ENCODE data around the gene GRM7. TPM values are rescaled to one million over a fixed set of nuclear protein-coding genes. Genes with fewer than 3 reads are reported as not detected.

The GRM7 gene
- total and polyA plus RNA-seq, 4 donors: 0.08 to 0.33 TPM; not detected in 2

DNA sequence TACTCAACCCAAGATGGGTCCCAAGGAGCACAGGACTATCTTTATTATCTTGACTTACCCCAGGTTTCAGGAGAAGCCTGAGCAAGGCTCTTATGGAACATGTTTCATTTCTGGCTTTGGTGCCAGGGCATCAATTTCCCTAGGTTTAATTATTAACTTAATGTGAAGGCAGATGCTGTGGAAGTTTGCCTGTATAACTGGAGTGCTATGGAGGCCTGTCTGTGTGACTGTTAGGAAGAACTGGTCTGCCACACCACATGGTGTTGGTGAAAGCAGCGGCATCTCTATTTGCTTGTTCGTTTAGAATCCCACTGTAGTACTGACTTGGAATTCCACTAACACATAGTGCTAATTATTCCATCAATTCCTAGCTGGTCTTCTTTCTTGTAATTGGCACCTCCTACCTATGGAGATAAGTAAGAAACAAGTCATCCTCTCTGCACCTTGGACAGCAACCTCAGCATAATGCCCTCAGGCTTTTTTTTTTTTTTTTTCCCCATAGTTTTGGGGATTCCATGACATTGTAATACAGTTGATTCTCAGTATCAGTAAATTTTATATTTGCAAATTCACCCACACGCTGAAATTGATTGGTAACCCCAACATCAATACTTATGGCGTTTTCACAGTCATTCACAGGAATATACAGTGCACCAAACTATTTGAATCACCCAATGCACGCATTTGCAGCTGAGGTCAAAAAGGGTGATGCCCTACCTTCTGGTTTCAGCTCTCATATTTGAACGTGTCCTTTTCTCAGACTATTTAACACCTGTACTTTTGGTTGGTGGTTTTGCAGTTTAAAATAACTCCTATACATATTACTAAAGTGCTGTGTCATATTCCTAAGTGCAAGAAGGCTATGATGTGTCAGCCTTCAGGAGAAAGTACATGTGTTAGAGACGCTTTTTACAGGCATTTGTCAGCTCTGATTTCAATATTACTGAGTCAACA, 867.9 kb downstream of the GRM7 start:
- 87% methylated on average over 7 of the region's 7 CpGs for WGBS
- H3K9ac ChIP-seq (ENCODE audit: low read depth in 1 of 2, low read length in 2 of 2): no peak overlapping the region
- H3K4me3 ChIP-seq (ENCODE audit: low read depth in 1 of 3, low read length in 3 of 3): no peak overlapping the region
- TF ChIP-seq SP1 (IDR thresholded peaks at IDR 0.05) (no peak), FOXA2 (IDR thresholded peaks at IDR 0.05) (no peak), TAF1 (conservative IDR thresholded peaks at IDR 0.05) (no peak), HNF4A (conservative IDR thresholded peaks at IDR 0.05) (no peak), JUND (IDR thresholded peaks at IDR 0.05) (no peak), FOXA1 (IDR thresholded peaks at IDR 0.05) (no peak), HNF4G (IDR thresholded peaks at IDR 0.05) (no peak), RXRA (IDR thresholded peaks at IDR 0.05) (no peak), GABPA (IDR thresholded peaks at IDR 0.05 in 1 of 2, conservative IDR thresholded peaks at IDR 0.05 in 1 of 2) (no peak), EGR1 (IDR thresholded peaks at IDR 0.05; ENCODE audit: low read depth in 2 of 2) (no peak), YY1 (IDR thresholded peaks at IDR 0.05) (no peak), RAD21 (IDR thresholded peaks at IDR 0.05) (no peak)
- TF ChIP-seq, protein P1, sequence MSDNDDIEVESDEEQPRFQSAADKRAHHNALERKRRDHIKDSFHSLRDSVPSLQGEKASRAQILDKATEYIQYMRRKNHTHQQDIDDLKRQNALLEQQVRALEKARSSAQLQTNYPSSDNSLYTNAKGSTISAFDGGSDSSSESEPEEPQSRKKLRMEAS (IDR thresholded peaks at IDR 0.05): no peak
- TF ChIP-seq, protein P2, sequence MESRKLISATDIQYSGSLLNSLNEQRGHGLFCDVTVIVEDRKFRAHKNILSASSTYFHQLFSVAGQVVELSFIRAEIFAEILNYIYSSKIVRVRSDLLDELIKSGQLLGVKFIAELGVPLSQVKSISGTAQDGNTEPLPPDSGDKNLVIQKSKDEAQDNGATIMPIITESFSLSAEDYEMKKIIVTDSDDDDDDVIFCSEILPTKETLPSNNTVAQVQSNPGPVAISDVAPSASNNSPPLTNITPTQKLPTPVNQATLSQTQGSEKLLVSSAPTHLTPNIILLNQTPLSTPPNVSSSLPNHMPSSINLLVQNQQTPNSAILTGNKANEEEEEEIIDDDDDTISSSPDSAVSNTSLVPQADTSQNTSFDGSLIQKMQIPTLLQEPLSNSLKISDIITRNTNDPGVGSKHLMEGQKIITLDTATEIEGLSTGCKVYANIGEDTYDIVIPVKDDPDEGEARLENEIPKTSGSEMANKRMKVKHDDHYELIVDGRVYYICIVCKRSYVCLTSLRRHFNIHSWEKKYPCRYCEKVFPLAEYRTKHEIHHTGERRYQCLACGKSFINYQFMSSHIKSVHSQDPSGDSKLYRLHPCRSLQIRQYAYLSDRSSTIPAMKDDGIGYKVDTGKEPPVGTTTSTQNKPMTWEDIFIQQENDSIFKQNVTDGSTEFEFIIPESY (IDR thresholded peaks at IDR 0.05): no peak
- TF ChIP-seq, protein P3, sequence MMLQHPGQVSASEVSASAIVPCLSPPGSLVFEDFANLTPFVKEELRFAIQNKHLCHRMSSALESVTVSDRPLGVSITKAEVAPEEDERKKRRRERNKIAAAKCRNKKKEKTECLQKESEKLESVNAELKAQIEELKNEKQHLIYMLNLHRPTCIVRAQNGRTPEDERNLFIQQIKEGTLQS (IDR thresholded peaks at IDR 0.05): no peak
- TF ChIP-seq, protein P4, sequence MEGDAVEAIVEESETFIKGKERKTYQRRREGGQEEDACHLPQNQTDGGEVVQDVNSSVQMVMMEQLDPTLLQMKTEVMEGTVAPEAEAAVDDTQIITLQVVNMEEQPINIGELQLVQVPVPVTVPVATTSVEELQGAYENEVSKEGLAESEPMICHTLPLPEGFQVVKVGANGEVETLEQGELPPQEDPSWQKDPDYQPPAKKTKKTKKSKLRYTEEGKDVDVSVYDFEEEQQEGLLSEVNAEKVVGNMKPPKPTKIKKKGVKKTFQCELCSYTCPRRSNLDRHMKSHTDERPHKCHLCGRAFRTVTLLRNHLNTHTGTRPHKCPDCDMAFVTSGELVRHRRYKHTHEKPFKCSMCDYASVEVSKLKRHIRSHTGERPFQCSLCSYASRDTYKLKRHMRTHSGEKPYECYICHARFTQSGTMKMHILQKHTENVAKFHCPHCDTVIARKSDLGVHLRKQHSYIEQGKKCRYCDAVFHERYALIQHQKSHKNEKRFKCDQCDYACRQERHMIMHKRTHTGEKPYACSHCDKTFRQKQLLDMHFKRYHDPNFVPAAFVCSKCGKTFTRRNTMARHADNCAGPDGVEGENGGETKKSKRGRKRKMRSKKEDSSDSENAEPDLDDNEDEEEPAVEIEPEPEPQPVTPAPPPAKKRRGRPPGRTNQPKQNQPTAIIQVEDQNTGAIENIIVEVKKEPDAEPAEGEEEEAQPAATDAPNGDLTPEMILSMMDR (IDR thresholded peaks at IDR 0.05; ENCODE audit: low read depth, low read length, missing input control): no peak
- TF ChIP-seq, protein P5, sequence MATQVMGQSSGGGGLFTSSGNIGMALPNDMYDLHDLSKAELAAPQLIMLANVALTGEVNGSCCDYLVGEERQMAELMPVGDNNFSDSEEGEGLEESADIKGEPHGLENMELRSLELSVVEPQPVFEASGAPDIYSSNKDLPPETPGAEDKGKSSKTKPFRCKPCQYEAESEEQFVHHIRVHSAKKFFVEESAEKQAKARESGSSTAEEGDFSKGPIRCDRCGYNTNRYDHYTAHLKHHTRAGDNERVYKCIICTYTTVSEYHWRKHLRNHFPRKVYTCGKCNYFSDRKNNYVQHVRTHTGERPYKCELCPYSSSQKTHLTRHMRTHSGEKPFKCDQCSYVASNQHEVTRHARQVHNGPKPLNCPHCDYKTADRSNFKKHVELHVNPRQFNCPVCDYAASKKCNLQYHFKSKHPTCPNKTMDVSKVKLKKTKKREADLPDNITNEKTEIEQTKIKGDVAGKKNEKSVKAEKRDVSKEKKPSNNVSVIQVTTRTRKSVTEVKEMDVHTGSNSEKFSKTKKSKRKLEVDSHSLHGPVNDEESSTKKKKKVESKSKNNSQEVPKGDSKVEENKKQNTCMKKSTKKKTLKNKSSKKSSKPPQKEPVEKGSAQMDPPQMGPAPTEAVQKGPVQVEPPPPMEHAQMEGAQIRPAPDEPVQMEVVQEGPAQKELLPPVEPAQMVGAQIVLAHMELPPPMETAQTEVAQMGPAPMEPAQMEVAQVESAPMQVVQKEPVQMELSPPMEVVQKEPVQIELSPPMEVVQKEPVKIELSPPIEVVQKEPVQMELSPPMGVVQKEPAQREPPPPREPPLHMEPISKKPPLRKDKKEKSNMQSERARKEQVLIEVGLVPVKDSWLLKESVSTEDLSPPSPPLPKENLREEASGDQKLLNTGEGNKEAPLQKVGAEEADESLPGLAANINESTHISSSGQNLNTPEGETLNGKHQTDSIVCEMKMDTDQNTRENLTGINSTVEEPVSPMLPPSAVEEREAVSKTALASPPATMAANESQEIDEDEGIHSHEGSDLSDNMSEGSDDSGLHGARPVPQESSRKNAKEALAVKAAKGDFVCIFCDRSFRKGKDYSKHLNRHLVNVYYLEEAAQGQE (IDR thresholded peaks at IDR 0.05): no peak
- H3K4me1 ChIP-seq (ENCODE audit: control insufficient read depth in 4 of 4, insufficient read depth in 4 of 4, low read length in 3 of 4): peaks cover 0 to 2% (median 0%) of the 10 kb centered on the region in 4 donors
- H3K27ac ChIP-seq (ENCODE audit: low read depth in 1 of 2, low read length in 2 of 2): no peak overlapping the region
- no peaks in the 10 kb centered on the region for H3K9me3 ChIP-seq (ENCODE audit: control insufficient read depth in 4 of 4, low read length in 3 of 4)
- no peak for DNase-seq (ENCODE audit: low spot score)
- H3K27me3 ChIP-seq (ENCODE audit: control insufficient read depth in 4 of 4, insufficient read depth in 4 of 4, low read length in 3 of 4): no peaks in the 10 kb centered on the region
- H3K36me3 ChIP-seq (ENCODE audit: control insufficient read depth in 4 of 4, insufficient read depth in 3 of 4, low read depth in 1 of 4, low read length in 3 of 4): no peaks in the 10 kb centered on the region

Data from liver (tissue), 9 donors.